Measurements from ENCODE around the gene RGS6.

DNA sequence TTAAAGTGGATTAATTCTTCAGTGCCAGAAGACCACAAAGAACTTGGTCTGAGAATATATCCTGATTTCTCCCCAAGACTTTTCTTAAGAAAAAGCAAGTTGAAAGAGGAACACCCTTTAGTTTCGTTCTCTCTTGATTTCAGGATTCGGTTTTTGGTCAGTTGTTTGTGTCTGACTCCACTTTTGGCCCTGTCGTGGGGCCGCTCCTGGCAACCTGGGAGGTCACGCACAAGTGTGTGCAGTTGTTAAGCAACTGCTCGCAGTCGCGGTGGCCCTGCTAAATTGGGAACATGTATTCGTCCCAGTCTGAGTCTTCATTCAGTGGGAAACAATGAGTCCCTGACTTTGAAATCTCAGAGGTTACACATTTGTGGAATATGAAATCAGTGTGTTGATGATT, 68.7 kb downstream of the RGS6 start:
- no peak for TF ChIP-seq EZH2 (IDR thresholded peaks at IDR 0.05; ENCODE audit: insufficient read depth, poor library complexity, severe bottlenecking)
- TF ChIP-seq EZH2phosphoT487 (IDR thresholded peaks at IDR 0.05; ENCODE audit: insufficient read depth, low read depth): no peak
